ENCODE measurements around the gene CIART.

CIART gene

GRCh38 chr1:150273311-150273710, 9.0 kb upstream of the CIART start:
- no peak overlapping the region for H2AFZ ChIP-seq (ENCODE audit: low read depth, low read length)
- H3K4ac ChIP-seq (ENCODE audit: low read depth in 1 of 2, low read length in 2 of 2): no peak overlapping the region
- no peak for DNase-seq
- no peak overlapping the region for H3K18ac ChIP-seq (ENCODE audit: low read depth in 1 of 2, low read length in 2 of 2)
- no peak overlapping the region for H4K91ac ChIP-seq (ENCODE audit: low read length)
- no peaks in the 10 kb centered on the region for H3K27me3 ChIP-seq (ENCODE audit: control insufficient read depth in 1 of 2, insufficient read depth in 1 of 2, low read length in 2 of 2)
- H3K23ac ChIP-seq (ENCODE audit: low read length in 2 of 2): no peak overlapping the region
- H3K4me1 ChIP-seq (ENCODE audit: control insufficient read depth, insufficient read depth, low read depth, low read length): peaks cover 3% of the 10 kb centered on the region
- no peak overlapping the region for H2BK15ac ChIP-seq (ENCODE audit: low read depth, poor library complexity, severe bottlenecking)
- no peak overlapping the region for H2BK5ac ChIP-seq (ENCODE audit: low read depth, low read length, poor library complexity, severe bottlenecking)
- H4K8ac ChIP-seq (ENCODE audit: low read length): no peak overlapping the region
- no peaks in the 10 kb centered on the region for H3K79me1 ChIP-seq (replicated peaks; ENCODE audit: low read length, poor library complexity, severe bottlenecking)
- WGBS: 77% methylated on average over 1 of the region's 1 CpG
- peak overlapping the region in 1 of 2 experiments; percentile 80 for H3K4me3 ChIP-seq (ENCODE audit: insufficient read depth in 1 of 2, low read depth in 1 of 2, low read length in 2 of 2)
- no peak overlapping the region for H2BK12ac ChIP-seq (ENCODE audit: low read length in 2 of 2)
- H3K4me2 ChIP-seq (ENCODE audit: low read length, poor library complexity, severe bottlenecking): no peak overlapping the region
- no peak overlapping the region for H2AK5ac ChIP-seq (ENCODE audit: low read length, severe bottlenecking)
- peaks cover 0 to 25% of the 10 kb centered on the region in 2 experiments for H3K36me3 ChIP-seq (ENCODE audit: control insufficient read depth in 1 of 2, insufficient read depth in 2 of 2, low read depth in 1 of 2, low read length in 2 of 2)
- H3K9ac ChIP-seq (ENCODE audit: low read length): peak overlapping the region; percentile 92
- no peaks in the 10 kb centered on the region for H3K9me3 ChIP-seq (ENCODE audit: control insufficient read depth, low read length)
- H3K14ac ChIP-seq (ENCODE audit: low read length in 2 of 2): no peak overlapping the region
- H3K27ac ChIP-seq (ENCODE audit: low read length, poor library complexity, severe bottlenecking): no peak overlapping the region
- H2BK120ac ChIP-seq (ENCODE audit: low read depth, low read length): no peak overlapping the region

GRCh38 chr1:150280138-150280707, 2.1 kb upstream of the CIART start:
- 90% methylated on average over 6 of the region's 6 CpGs for WGBS
- H2BK15ac ChIP-seq (ENCODE audit: low read depth, poor library complexity, severe bottlenecking): no peak overlapping the region

DNA sequence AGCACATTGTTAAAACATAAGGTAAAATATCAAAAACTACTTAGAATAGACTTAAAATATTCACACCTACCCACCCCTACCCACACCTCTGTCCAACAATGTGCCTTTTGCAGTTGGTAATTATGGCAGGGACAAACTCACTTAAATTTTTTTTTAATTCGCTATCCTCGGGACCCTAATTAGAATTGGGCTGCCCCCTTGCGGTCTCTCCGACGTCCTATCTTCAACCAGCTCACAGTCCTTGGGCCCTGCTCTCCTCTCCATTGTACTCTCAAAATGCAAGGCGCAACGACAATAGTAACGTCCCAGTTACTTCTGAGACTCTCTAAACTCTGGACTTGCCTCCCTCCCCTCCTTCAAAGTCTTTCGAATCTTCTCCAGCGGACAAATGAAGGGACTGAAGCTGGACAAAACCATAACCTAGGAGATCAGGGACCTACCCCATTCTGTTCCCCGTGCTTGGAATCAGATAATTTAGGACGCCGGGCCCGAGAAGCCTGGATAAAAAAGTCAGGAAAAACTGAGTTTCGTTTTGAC, 1.1 kb upstream of the CIART start:
- H3K4me2 ChIP-seq (ENCODE audit: low read length, poor library complexity, severe bottlenecking): peak overlapping the region; percentile 63
- H2AFZ ChIP-seq (ENCODE audit: low read depth, low read length): peak overlapping the region; percentile 72
- peak overlapping the region in 1 of 2 experiments; percentile 98 for H3K4me3 ChIP-seq (ENCODE audit: insufficient read depth in 1 of 2, low read depth in 1 of 2, low read length in 2 of 2)
- H2AK5ac ChIP-seq (ENCODE audit: low read length, severe bottlenecking): no peak overlapping the region
- H3K36me3 ChIP-seq (ENCODE audit: control insufficient read depth in 1 of 2, insufficient read depth in 2 of 2, low read depth in 1 of 2, low read length in 2 of 2): peaks cover 0 to 46% of the 10 kb centered on the region in 2 experiments
- no peak overlapping the region for H3K23ac ChIP-seq (ENCODE audit: low read length in 2 of 2)
- no peak overlapping the region for H3K14ac ChIP-seq (ENCODE audit: low read length in 2 of 2)
- H3K79me1 ChIP-seq (replicated peaks; ENCODE audit: low read length, poor library complexity, severe bottlenecking): no peaks in the 10 kb centered on the region
- H3K9me3 ChIP-seq (ENCODE audit: control insufficient read depth, low read length): no peaks in the 10 kb centered on the region
- peaks cover 0 to 14% of the 10 kb centered on the region in 2 experiments for H3K27me3 ChIP-seq (ENCODE audit: control insufficient read depth in 1 of 2, insufficient read depth in 1 of 2, low read length in 2 of 2)
- H2BK5ac ChIP-seq (ENCODE audit: low read depth, low read length, poor library complexity, severe bottlenecking): no peak overlapping the region
- H2BK12ac ChIP-seq (ENCODE audit: low read length in 2 of 2): no peak overlapping the region
- no peak overlapping the region for H4K8ac ChIP-seq (ENCODE audit: low read length)
- no peak overlapping the region for H2BK15ac ChIP-seq (ENCODE audit: low read depth, poor library complexity, severe bottlenecking)
- H3K18ac ChIP-seq (ENCODE audit: low read depth in 1 of 2, low read length in 2 of 2): no peak overlapping the region
- no peak overlapping the region for H3K27ac ChIP-seq (ENCODE audit: low read length, poor library complexity, severe bottlenecking)
- no peak overlapping the region for H2BK120ac ChIP-seq (ENCODE audit: low read depth, low read length)
- H3K9ac ChIP-seq (ENCODE audit: low read length): peak overlapping the region; percentile 98
- WGBS: 3% methylated on average over 15 of the region's 15 CpGs
- H3K4me1 ChIP-seq (ENCODE audit: control insufficient read depth, insufficient read depth, low read depth, low read length): peaks cover 11% of the 10 kb centered on the region
- H4K91ac ChIP-seq (ENCODE audit: low read length): no peak overlapping the region
- peak; percentile 79 for DNase-seq
- H3K4ac ChIP-seq (ENCODE audit: low read depth in 1 of 2, low read length in 2 of 2): no peak overlapping the region

More at GRCh38 chr1:150280138-150280707, 2.1 kb upstream of the CIART start:
- Histone ChIP-seq H3K79me1 (replicated peaks; ENCODE audit: low read length, poor library complexity, severe bottlenecking) (no peaks in the 10 kb centered on the region), H2BK120ac (ENCODE audit: low read depth, low read length) (no peak overlapping the region), H3K4me2 (ENCODE audit: low read length, poor library complexity, severe bottlenecking) (no peak overlapping the region), H3K4ac (ENCODE audit: low read depth in 1 of 2, low read length in 2 of 2) (no peak overlapping the region), H3K18ac (ENCODE audit: low read depth in 1 of 2, low read length in 2 of 2) (no peak overlapping the region), H4K8ac (ENCODE audit: low read length) (no peak overlapping the region), H3K4me1 (ENCODE audit: control insufficient read depth, insufficient read depth, low read depth, low read length) (peaks cover 11% of the 10 kb centered on the region), H2BK5ac (ENCODE audit: low read depth, low read length, poor library complexity, severe bottlenecking) (no peak overlapping the region), H2AK5ac (ENCODE audit: low read length, severe bottlenecking) (no peak overlapping the region), H3K4me3 (ENCODE audit: insufficient read depth in 1 of 2, low read depth in 1 of 2, low read length in 2 of 2) (no peak overlapping the region), H3K14ac (ENCODE audit: low read length in 2 of 2) (no peak overlapping the region), H3K23ac (ENCODE audit: low read length in 2 of 2) (no peak overlapping the region), H3K27ac (ENCODE audit: low read length, poor library complexity, severe bottlenecking) (no peak overlapping the region), H3K27me3 (ENCODE audit: control insufficient read depth in 1 of 2, insufficient read depth in 1 of 2, low read length in 2 of 2) (peaks cover 0 to 14% of the 10 kb centered on the region in 2 experiments), H3K9me3 (ENCODE audit: control insufficient read depth, low read length) (no peaks in the 10 kb centered on the region), H2BK12ac (ENCODE audit: low read length in 2 of 2) (no peak overlapping the region), H4K91ac (ENCODE audit: low read length) (no peak overlapping the region), H2AFZ (ENCODE audit: low read depth, low read length) (no peak overlapping the region), H3K36me3 (ENCODE audit: control insufficient read depth in 1 of 2, insufficient read depth in 2 of 2, low read depth in 1 of 2, low read length in 2 of 2) (peaks cover 0 to 47% of the 10 kb centered on the region in 2 experiments), H3K9ac (ENCODE audit: low read length) (peak overlapping the region; percentile 98)
- no peak for DNase-seq

GRCh38 chr1:150282558-150282958, 204 bp downstream of the CIART start:
- Histone ChIP-seq H3K9ac (ENCODE audit: low read length) (peak overlapping the region; percentile 98), H3K36me3 (ENCODE audit: control insufficient read depth in 1 of 2, insufficient read depth in 2 of 2, low read depth in 1 of 2, low read length in 2 of 2) (peaks cover 5 to 48% of the 10 kb centered on the region in 2 experiments), H2BK15ac (ENCODE audit: low read depth, poor library complexity, severe bottlenecking) (peak overlapping the region; percentile 89), H3K14ac (ENCODE audit: low read length in 2 of 2) (peak overlapping the region in 1 of 2 experiments; percentile 18), H4K8ac (ENCODE audit: low read length) (peak overlapping the region; percentile 77), H4K91ac (ENCODE audit: low read length) (peak overlapping the region; percentile 68), H3K23ac (ENCODE audit: low read length in 2 of 2) (peak overlapping the region in 1 of 2 experiments; percentile 14), H3K4me2 (ENCODE audit: low read length, poor library complexity, severe bottlenecking) (peak overlapping the region; percentile 91), H3K9me3 (ENCODE audit: control insufficient read depth, low read length) (no peaks in the 10 kb centered on the region), H2BK12ac (ENCODE audit: low read length in 2 of 2) (peak overlapping the region in 1 of 2 experiments; percentile 29), H3K4me3 (ENCODE audit: insufficient read depth in 1 of 2, low read depth in 1 of 2, low read length in 2 of 2) (peak overlapping the region; percentile 50 to 98), H3K79me1 (replicated peaks; ENCODE audit: low read length, poor library complexity, severe bottlenecking) (no peaks in the 10 kb centered on the region), H3K27ac (ENCODE audit: low read length, poor library complexity, severe bottlenecking) (no peak overlapping the region), H3K4ac (ENCODE audit: low read depth in 1 of 2, low read length in 2 of 2) (peak overlapping the region in 1 of 2 experiments; percentile 67), H3K18ac (ENCODE audit: low read depth in 1 of 2, low read length in 2 of 2) (peak overlapping the region; percentile 86 to 87), H3K4me1 (ENCODE audit: control insufficient read depth, insufficient read depth, low read depth, low read length) (peaks cover 11% of the 10 kb centered on the region), H2AFZ (ENCODE audit: low read depth, low read length) (peak overlapping the region; percentile 76), H2BK5ac (ENCODE audit: low read depth, low read length, poor library complexity, severe bottlenecking) (no peak overlapping the region), H2BK120ac (ENCODE audit: low read depth, low read length) (no peak overlapping the region), H3K27me3 (ENCODE audit: control insufficient read depth in 1 of 2, insufficient read depth in 1 of 2, low read length in 2 of 2) (peaks cover 0 to 18% of the 10 kb centered on the region in 2 experiments), H2AK5ac (ENCODE audit: low read length, severe bottlenecking) (no peak overlapping the region)
- DNase-seq: no peak
- WGBS: 10% methylated on average over 21 of the region's 21 CpGs
